Midbrain (tissue), 1 donor: ENCODE results near the gene COL5A2.

Experiments used
- DNase-seq: peaks from one replicate; lab custom pipeline; 2025; lab: John Stamatoyannopoulos, UW

The COL5A2 gene

GRCh38 chr2:189178726-189179569 is 613 bp downstream of the COL5A2 start:
- no peak for DNase-seq

DNA sequence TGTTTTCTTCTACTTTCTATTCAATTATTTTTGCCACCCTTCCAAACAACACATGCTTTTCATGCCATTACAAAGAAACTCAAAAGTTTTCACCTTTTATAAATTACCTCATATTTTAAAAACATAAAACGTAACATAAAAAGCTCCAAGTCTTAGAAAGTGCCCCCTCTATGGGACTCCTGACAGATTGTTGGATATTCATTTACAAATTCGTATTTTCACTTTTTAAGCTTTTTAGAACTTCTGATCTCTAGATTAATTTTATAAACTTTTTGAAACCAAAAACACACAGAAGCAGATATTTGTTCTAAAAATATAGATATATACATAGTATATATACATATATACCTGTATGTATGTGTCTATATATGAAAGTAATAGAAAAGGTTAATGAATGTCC is 1.5 kb downstream of the COL5A2 start:
- DNase-seq, result no peak

DNA sequence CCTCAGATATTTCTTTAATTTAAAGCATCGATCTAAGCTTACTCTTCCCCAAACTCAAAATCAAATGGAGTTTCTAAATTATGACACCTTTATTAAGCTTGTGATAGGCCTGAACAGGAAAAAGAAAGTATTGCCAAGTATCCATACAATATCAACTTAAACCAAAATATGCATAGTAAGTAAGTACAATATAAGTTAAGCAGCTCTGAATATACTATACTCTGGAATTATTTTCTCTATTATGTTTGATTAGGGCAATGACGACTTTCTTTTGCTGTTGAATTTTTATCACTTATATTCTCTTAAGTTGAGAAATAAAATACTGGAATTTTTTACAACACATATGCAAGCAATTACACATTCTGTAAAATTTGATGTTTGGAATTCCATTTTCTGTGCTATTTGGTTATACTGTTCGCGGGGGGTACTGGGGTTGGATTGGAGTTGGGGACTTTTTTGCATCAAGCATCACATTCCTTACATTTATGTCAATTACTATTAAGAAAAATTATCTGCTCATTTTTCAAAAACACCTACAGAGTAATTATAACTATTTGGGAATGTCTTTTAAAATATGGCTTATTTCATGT is 2.2 kb downstream of the COL5A2 start:
- DNase-seq, result no peak

- DNase-seq, result no peak
These were observed 3.0 kb downstream of the COL5A2 start for GRCh38 chr2:189176516-189176915.

DNA sequence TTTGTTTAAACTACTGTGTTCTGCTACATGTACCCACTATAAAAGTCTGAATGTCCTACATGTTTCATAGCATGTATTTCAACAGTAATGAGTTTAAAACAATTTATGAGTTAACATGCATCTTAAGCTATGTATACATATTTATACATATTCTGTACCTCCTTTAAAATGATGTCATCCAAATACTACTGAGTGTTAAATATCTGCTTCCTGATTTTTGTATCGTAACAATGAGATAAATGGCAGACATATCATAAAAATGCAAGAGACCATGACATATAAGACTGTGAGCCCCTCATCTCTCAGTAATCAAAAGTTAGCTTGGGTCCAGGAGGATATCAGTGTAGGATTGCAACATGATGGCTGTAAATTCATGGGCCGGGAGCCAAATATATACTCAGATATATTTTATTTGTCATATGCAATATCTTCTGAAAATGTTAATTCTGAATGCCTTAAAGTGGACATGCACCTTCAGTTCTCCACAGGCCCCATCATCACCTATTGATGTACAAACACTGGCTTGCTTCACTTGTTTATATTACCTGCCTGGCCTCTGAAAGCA is 3.6 kb downstream of the COL5A2 start:
- DNase-seq, result no peak

GRCh38 chr2:189171956-189172609 is 7.5 kb downstream of the COL5A2 start:
- DNase-seq, result no peak

GRCh38 chr2:189168856-189169499 is 10.6 kb downstream of the COL5A2 start:
- DNase-seq, result no peak

GRCh38 chr2:189165656-189166380 is 13.7 kb downstream of the COL5A2 start:
- DNase-seq, result no peak

GRCh38 chr2:189164746-189165145 is 14.8 kb downstream of the COL5A2 start:
- DNase-seq, result no peak

GRCh38 chr2:189163889-189164288 is 15.7 kb downstream of the COL5A2 start:
- no peak for DNase-seq

- no peak for DNase-seq
These were observed 17.0 kb downstream of the COL5A2 start for GRCh38 chr2:189162566-189162965.

DNA sequence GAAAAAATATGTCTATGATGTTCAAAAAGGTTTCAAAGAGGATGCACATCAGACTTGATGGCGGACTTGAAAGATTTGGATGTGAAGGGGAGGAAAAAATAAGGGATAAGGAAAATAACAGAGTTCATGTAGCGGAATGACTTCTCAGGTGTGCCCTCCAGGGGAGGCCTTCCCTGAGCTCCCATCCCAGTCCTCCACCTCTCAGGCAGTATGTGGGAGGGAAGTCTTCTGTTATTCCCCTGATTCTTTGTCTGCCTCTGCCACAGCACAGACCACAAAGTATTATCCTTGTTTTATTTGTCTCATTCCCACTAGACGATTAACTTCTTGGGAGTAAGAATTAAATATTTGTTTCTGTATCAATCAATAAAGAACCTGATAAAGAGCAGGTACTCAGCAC is 17.7 kb downstream of the COL5A2 start:
- no peak for DNase-seq

GRCh38 chr2:189159717-189160116 is 19.8 kb downstream of the COL5A2 start:
- no peak for DNase-seq

GRCh38 chr2:189159273-189159672 is 20.3 kb downstream of the COL5A2 start:
- no peak for DNase-seq

DNA sequence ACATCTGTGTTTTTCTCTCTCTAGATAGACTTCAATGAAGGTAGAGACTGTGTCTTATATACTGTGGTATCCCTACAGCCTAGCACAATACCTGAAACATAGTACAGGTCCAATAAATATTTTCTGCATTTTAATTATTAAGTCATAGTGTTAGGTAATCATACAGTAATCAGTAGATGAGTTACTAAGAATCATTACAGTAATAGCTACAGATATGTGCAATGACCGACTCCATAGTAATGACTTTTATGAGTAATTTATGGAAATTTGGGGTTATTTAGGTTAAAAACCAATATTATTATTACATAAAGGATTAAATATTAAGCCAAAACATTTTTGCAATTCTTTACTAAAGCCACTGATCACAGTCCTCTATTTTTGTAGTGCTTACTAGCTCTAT is 21.6 kb downstream of the COL5A2 start:
- no peak for DNase-seq

GRCh38 chr2:189157456-189157855 is 22.1 kb downstream of the COL5A2 start:
- no peak for DNase-seq

GRCh38 chr2:189155795-189156194 is 23.8 kb downstream of the COL5A2 start:
- no peak for DNase-seq

DNA sequence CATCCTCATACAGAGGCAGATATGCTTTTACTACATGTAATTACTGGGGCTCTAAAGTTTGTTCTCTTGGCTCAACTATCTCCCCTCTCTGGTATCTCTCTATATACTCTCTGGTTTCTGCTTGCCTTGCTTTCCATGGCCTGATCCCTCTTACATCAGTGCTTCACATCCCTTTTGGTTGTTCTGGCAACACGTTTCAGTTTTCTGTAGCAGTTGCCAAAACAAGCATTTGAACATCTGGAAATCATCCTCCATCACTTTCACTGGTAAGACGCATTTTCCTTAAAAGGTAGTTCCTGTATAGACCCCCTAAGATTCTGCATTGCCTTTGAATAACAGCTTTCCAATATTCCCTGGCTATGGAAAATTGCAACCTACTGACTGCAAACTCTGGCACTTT is 25.9 kb downstream of the COL5A2 start:
- DNase-seq, result no peak

- DNase-seq, result no peak
These were observed 27.1 kb downstream of the COL5A2 start for GRCh38 chr2:189152483-189152882.

DNA sequence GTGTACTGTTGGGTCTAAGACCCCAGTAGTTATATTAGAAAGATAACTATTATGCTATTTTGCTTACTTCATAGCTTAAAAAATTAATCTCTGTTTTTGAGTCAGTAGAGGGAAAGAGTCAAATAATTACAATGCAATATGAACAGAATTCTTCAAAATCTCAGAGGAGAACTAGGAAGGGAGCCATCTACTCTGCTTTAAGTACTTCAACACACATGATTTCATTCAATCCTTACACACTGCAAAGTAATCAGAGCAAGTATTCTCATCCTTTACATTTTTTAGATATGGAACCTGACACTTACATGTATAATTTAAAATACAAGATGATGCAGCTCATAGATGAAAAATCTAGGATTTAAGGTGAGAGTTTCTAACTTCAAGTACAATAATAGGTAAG is 27.7 kb downstream of the COL5A2 start:
- DNase-seq, result no peak

- DNase-seq, result no peak
These were observed 29.5 kb downstream of the COL5A2 start for GRCh38 chr2:189150033-189150432.

DNA sequence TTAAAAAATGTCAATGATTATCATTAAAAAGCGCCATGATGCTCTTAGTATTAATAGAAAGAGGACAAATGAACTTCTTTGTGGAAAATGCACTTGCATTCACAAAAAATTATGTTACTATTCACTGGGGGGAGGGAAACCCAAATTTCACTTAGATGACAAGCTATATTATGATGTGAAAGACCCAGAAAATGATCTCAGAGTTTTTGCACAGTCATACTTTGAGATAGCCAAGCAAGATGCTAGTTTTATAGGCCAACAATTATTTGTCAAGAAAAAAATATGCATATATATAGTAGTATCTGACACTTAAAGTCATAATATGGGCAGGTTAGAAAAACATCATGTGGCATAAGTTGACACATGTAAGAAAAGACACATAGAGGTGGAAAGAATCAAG is 31.6 kb downstream of the COL5A2 start:
- DNase-seq, result no peak
